Muscle of back (tissue), 11 donors: ENCODE data around the gene RPLP2. TPM values are rescaled to one million over a fixed set of nuclear protein-coding genes. Genes with fewer than 3 reads are reported as not detected.

Experiments
- DNase-seq, 3 donors: peaks; one replicate each; pipeline versions ENCODE4 v3.0.0 to v3.0.0-alpha.2; 2013
- polyA plus RNA-seq, 10 donors: library from polyadenylated mRNA; unstranded; fragments of 120-200 nt; gene quantifications; one replicate each; pipeline ENCODE4 v1.2.1, GENCODE V29; 2013; ENCODE audit not compliant: insufficient read length in 10 of 10

Gene RPLP2
- polyA plus RNA-seq, 10 donors = 1,394 to 1,882 (median 1,587) TPM

DNA sequence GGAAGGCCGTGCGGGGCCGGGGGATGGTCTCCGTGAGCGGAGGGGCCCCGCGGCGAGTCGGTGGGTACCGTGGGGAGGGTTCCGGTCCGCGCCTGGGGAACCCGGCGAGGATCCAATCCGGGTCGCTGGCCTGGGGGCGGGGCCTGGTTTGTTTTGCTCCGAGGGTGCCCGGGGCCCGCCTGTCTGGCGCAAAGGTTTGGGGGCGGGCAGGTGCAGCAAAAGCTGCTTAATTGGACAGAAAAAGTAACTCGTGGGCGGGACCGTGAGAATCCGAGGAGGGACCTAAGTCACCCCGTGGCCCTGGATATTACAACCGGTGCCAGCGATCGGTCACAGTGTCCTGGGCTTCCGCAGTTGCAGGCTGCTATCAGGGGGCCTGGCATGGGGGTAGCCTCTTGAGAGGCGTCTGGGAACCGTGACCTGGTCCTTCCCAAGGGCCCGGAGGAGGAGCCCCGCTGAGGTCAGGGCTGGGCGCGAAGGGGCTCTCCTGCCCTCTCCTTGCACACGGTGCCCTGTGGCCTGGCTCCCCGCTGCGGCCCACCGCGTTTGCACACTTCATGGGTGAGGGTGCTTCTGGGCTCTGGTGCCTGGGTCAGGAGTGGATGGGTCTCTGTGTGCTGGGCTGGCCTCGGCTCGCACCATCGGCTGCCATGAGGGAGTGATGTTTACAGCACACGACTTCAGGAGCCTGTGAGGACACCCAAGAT, 10.3 kb downstream of the RPLP2 start:
- DNase-seq = peak in 1 of 3 donors; percentile 83

DNA sequence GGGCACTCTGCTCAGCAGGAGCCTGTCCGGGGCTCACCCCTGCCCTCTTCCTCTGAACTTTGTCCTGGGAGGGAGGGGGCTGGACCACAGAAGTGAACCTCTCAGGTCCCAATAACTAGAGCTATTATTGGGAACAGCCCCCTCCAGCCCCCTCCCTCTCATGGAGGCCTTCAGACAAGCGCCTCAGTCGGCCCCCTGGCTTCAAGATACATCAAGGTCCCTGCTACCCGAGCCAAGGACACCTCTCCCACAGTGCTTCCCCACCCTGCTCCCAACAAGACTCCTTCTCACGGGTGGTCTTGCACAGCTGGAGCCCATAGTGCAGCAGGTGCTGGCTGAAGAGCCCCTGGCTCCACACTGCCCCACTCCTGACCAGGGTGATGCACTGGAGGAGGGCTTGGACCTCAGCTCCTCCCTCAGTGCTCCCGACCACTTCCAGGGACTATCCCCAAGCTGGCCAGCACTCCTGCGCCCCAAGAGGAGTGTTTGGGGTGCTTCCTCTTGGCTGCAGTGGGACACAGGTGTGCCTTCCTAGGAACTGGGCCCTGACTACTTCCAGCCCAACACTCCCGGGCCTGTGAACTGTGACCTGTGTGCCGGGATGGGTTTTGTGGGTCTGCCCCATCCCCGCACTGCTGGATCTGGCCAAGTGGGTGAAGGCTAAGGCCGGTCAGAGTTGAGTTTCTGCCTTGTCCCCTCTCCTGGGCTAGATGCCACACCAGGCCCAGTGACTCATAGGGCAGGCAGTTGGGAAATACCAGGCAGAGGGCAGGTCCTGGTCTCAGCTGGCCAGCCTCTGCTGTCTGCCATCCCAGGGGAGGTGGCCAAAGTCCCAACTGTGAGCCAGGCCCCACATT, 11.1 kb downstream of the RPLP2 start:
- no peak for DNase-seq

DNA sequence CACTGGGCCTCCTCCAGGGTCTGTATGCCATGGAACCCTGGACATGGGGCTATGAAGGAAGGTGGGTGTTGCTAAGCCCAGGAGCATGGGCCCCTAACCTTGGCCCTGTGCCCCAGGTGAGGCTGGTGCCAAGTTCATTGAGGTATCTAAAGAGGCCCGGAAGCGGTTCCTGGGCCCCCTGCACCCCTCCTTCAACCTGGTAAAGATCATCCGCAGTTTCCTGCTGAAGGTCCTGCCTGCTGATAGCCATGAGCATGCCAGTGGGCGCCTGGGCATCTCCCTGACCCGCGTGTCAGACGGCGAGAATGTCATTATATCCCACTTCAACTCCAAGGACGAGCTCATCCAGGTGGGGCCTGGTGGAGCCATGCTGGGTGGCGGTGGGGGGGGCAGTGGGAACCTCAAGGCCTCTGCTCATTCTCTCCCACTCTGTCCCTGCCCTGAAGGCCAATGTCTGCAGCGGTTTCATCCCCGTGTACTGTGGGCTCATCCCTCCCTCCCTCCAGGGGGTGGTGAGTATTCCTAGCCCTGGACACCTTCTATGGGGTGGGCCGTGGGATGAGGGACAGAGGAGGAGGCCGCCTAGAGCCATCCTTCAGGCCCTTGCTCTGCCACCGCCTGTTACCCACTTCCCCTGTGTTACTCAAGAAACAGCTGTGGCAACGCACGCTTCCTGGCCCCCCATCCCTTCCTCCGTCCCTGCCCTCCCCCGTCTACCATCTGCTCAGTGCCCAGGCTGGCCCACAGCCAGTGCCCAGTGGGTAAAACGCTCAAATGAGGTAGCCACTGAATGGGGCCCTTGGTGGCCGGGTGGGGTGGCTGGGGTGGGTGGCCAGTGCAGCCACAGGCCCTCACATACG, 12.0 kb downstream of the RPLP2 start:
- no peak for DNase-seq

DNA sequence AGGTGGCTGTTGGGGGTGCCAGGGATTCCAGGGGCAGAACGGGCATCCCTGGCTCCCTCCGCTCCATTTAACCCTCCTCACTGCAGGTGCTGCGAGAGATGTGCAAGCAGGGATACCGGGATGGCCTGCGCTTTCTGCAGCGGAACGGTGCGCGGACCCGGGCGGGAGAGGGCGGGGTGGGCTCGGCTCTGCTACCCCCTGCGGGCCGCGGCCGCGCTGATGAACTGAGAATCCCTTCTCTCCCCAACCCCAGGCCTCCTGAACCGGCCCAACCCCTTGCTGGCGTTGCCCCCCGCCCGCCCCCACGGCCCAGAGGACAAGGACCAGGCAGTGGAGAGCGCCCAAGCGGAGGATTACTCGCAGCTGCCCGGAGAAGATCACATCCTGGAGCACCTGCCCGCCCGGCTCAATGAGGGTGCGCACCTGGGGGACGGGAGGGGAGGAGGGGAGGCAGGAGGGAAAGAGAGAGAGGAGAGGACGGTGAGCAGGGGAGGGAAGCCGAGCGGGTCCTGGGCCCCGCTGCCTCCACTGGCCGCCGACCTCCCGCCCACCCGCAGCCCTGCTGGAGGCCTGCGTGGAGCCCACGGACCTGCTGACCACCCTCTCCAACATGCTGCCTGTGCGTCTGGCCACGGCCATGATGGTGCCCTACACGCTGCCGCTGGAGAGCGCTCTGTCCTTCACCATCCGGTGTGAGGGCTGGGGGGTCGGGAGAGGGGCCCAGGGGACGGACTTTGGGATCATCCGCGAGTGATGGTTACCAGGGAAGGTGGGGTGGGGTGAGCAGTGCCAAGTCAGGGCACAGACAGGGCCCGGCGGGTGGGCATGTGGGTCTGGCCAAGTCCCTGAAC, 13.9 kb downstream of the RPLP2 start:
- no peak for DNase-seq

DNA sequence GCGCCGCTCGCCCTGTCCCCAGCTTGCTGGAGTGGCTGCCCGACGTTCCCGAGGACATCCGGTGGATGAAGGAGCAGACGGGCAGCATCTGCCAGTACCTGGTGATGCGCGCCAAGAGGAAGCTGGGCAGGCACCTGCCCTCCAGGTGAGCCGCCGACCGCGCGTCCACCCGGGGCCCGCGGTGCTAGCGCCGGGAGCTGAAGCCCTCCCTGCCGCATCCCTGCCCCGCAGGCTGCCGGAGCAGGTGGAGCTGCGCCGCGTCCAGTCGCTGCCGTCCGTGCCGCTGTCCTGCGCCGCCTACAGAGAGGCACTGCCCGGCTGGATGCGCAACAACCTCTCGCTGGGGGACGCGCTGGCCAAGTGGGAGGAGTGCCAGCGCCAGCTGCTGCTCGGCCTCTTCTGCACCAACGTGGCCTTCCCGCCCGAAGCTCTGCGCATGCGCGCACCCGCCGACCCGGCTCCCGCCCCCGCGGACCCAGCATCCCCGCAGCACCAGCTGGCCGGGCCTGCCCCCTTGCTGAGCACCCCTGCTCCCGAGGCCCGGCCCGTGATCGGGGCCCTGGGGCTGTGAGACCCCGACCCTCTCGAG, 14.6 kb downstream of the RPLP2 start:
- DNase-seq = peak in 2 of 3 donors; percentile 72 to 80

DNA sequence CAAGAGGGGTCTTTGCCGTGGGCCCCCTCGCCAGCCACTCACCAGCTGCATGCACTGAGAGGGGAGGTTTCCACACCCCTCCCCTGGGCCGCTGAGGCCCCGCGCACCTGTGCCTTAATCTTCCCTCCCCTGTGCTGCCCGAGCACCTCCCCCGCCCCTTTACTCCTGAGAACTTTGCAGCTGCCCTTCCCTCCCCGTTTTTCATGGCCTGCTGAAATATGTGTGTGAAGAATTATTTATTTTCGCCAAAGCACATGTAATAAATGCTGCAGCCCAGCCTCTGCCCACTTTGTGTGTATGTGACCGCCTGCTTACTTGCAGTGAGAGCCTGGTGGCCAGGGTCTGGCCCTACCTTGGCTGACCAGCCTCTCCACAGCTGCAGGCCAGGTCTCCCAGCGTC, 15.2 kb downstream of the RPLP2 start:
- DNase-seq = no peak

DNA sequence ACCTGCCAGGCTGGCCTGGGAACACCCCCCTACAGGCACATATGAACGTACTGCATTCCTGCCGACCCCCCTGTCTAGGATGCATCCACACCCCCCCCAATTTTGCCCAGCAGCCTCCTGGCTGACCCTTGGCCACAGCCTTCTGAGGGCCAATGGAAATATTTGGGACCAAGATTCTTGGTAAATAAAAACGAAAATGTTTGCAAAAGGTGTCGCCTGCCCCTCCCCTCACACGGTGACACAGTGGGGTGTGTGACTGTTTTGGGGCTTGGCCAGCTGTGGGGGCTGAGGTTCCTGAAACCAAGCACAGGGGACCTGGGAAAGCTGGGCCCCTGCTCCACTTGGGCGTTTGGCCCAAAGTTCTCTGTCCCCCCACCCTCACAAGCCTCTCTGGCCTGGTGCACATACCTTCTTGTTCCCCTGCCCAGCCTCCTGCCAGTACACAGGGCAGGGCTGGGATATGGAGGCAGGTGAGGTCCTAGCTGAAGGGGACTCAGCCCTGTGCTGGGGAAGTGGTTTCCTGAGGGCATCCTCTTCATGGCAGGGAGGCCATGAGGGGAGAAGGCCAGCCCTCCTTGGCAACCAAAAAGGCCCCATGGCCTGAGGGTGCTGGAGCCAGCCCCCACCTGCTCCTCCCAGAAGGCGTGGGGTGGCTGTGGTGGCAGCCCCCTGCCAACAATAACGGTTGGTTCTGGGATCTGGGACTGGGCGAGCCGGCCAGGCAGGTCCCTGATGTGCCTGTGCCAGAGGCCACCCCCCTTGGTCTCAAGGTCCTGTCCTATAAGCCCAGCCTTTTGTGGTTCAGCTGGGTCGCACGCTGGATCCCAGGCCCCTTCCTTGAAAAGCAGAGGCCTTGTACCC, 15.8 kb downstream of the RPLP2 start:
- DNase-seq = no peak

DNA sequence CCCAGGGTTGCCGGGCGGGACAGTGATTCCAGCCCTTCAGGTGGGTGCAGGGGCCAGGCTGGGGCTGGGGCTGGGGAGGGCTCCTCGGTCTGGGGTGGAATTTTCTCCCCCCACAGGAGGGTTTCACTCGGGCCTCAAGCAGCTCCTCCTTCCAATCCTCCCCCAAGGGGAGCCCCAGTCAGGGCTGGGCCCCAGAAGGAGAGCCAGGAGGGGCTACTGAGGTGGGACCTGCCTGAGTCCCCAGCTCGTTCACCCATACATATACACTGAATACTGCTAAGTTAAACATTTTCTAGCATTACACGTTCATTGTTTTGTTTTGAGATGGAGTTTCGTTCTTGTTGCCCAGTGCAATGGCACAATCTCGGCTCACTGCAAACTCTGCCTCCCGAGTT, 16.5 kb downstream of the RPLP2 start:
- no peak for DNase-seq

DNA sequence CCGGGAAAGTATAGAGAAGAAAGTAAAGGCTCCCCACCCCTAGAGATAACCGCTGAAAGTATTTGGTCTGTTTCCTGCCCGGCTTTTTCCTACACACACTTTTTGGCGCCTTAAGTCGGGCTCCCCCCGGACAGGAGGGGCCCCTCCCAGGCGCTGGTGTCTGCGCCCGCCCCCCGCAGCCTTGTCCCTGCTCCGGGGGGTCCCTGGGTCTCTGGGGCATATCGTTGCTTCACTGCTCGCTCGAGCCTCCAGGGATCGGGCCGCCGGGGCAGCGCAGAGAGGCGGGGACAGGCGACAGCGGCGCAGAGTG, 17.0 kb downstream of the RPLP2 start:
- DNase-seq = no peak

DNA sequence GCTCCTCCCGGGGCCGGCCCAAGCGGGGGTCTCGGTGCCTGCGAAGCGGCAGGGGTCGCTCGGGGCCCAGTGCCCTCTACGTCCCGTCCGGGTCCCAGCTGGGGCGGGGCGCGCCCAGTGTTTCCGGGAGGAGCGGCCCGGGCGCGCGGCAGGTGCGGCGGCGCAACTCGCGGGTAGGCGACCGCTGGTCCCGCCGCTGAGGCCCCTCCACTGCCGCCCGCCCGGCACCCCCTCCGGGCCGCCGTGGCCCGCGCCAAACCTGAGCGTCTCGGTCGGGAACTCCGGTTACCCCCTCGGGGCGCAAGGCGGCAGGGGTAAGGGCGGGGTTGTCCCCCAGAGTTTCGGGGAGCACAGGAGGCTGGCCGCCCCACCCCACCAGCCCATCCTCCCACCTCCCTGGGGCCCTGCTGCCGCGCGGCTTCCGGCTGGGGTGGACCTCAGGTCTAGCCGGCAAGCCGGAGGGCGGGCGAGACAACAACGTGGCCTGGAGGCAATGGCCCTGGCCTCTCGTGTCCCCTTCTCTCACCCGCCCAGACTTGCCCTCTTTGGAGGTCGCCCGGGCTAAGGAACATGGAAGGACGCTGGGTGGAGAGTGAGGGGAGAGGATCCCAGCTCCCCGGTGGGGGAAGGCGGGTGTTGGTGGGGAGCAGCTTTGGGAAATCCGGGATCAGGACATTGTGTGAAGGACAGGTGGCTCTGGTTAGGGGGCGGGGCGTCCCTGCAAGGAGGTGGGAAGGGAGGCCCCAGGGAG, 17.6 kb downstream of the RPLP2 start:
- peak in 1 of 3 donors; percentile 53 for DNase-seq

DNA sequence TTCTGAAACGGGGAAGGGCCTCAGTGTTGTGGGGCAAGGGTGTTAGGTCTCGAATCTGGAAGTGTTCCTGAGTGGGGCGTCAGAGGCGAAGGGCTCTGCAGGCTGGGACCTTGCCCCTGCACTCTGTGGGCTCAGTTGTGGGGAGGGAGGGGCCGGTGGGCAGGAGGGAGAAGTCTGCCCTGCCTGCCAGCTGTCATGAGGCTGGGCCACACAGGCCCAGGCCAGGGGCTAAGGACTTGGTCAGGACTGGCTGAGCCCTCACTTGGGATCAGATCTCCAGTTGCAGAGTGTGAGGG, 18.1 kb downstream of the RPLP2 start, which contains the start of gene CRACR2B:
Gene CRACR2B, plus strand, starts transcription at position 23 of the 296 bp plus-strand sequence. CDS start 689 bp downstream, outside the sequence.
- no peak for DNase-seq

DNA sequence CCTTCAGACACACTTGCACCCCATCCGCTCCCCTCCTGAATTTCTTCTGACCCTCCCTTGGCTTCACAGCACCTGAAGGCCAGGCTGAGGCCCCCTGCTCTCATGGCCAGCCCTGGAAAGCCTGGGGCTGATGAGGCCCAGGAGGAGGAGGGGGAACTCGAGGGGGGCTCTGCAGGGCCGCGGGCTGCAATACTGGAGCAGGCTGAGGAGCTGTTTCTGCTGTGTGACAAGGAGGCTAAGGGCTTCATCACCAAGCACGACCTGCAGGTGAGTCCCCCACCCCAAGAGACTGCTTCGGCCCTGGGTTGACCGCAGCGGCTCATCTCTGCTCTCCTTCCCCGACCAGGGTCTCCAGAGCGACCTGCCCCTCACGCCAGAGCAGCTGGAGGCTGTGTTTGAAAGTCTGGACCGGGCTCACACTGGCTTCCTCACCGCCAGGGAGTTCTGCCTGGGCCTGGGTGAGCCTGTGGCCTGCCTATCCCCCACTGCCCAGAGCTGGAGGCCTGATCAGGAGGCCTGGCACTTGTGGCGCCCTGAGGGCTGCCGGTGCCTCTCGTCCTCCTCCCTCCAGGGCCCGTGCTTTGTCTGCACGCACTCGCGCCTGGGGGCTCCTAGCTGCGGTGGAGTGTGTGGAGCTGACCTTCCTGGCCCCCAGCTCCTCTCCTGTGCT, 18.9 kb downstream of the RPLP2 start:
- DNase-seq = peak in 1 of 3 donors; percentile 79

DNA sequence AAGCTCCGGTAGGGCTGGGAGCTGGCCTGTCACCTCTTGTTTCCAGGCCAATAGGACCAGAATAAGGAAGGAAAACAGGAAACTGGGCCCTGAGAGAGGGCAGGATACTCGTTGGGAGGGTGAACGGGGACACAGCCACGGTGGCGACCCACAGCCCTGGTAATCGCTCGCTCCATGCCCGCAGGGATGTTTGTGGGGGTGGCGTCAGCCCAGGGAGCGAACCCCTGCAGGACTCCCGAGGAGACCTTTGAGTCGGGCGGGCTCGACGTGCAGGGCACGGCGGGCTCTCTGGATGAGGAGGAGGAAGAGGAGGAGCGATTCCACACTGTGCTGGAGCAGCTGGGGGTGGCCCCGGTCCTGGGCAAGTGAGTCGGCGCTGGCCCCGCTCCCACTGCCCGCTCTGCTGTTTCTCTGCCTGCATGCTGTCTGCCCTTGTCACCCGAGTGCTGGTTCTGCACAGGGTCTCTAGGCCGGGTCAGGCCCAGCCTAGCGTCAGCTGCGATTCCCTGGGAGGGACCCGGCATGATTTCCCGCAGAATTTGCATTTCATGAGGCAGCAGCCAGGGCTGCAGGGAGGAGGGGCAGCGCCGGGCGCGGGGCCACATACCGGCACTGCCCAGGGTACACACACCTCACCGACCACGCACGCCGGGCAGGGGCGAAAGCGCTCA, 19.5 kb downstream of the RPLP2 start:
- peak in 1 of 3 donors; percentile 61 for DNase-seq

DNA sequence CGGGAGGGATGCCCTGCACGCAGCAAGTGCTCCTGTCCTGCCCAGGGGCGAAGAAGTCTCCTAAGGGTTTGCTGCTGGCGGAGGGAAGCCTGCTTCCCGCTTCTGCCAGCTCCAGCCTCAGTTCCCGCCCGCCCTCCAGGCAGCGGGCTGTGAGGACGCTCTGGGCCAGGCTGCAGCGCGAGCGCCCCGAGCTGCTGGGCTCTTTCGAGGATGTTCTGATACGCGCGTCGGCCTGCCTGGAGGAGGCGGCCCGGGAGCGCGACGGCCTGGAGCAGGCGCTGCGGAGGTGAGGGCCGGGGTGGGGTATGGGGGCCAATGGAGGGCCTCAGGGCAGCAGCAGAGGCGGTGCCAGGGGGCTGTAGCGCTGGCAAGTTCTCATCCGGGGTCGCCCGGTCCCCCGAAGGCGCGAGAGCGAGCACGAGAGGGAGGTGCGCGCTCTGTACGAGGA, 20.1 kb downstream of the RPLP2 start:
- DNase-seq = no peak

DNA sequence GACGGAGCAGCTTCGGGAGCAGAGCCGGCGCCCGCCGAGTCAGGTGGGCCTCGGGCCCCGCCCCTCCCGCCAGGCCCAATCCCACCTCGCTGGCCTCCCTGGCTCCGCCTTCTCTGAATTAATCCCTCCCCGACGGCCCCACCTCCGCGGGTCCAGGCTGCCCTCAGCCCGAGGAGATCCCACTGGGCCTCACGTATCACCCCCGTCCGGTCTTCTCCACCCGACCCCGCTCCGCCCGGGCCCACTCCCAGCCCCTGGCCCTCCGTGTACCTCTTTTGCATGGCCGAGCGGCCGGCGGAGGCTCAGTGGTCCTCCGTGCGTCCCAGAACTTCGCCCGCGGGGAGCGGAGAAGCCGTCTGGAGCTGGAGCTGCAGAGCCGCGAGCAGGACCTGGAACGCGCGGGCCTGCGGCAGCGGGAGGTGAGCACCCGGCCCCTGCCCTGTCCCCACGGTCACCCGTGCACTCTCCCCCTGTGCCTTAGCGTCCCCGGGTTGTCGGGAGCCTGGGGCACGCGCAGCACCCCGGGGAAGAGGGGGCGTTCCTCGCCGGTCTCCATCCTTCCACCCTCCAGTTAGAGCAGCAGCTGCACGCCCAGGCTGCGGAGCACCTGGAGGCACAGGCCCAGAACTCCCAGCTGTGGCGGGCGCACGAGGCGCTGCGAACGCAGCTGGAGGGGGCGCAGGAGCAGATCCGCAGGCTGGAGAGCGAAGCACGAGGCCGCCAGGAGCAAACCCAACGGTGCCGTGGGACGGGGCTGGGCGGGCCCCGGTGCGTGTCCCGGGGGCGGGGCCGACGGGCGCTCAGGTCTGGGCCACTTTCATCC, 20.7 kb downstream of the RPLP2 start:
- peak in 1 of 3 donors; percentile 85 for DNase-seq

DNA sequence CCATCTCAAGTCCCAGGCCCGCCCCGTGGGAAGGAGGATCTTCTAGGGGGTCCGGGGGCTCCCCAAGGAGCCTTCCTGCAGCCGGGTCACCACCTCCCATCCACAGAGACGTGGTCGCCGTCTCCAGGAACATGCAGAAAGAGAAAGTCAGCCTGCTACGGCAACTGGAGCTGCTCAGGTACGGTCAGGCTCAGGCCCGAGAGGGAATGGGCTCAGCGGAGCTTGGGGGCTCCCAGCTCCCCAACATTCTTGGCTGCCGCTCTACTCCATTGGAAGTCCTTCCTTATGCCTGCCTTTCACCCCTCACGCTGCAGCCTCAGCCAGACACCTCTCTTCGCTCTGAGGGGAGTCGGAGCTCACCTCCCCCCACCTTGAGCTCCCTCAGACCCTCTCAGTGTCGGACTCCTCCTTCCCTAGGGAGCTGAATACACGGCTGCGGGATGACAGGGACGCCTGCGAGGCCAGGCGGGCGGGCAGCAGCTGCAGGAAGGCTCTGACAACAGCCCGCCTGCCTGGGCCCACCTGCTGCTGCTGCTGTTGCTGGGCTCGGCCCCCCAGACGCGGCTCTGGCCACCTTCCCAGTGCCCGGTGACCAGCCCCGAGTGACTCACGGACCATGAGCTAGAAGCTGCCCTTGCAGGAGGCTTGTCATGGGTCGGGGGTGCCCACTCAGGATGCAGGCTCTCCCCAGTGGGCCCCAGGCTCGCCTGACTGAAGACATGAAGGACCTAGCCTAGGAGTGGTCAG, 21.5 kb downstream of the RPLP2 start:
- peak in 1 of 3 donors; percentile 71 for DNase-seq
